Vagina (tissue), 2 donors: Measurements from ENCODE around the gene FADS3. TPM values are rescaled to one million over a fixed set of nuclear protein-coding genes. Genes with fewer than 3 reads are reported as not detected.

Experiments used
- DNase-seq, 2 donors: peaks; one replicate each; pipeline ENCODE4 v3.0.0-alpha.2; 2017; ENCODE audit errors: extremely low spot score in 2 of 2
- H3K27ac ChIP-seq: fragments of 200-600 bp; sonication (generic); one replicate; pipeline ENCODE4 v1.5.1; 2019
- H3K27me3 ChIP-seq: fragments of 200-600 bp; sonication (generic); one replicate; pipeline ENCODE4 v1.5.1; 2019
- H3K36me3 ChIP-seq, 2 donors: fragments of 200-600 bp; sonication (generic); one replicate each; pipeline ENCODE4 v1.5.1; 2017 to 2019
- H3K4me1 ChIP-seq: fragments of 200-600 bp; sonication (generic); one replicate; pipeline ENCODE4 v1.5.1; 2019
- H3K4me3 ChIP-seq, 2 donors: fragments of 200-600 bp; sonication (generic); 1 replicate in 1 of 2; 2 replicates in 1 of 2; pipeline ENCODE4 v1.5.1; 2016 to 2019
- H3K9me3 ChIP-seq: fragments of 200-600 bp; sonication (generic); one replicate; pipeline ENCODE4 v1.5.1; 2019
- POLR2A ChIP-seq, 2 donors: fragments of 450-650 bp; IDR thresholded peaks; one replicate each; pipeline ENCODE4 v1.6.1; 2017; ENCODE audit warnings: antibody characterized with exemption in 2 of 2, mild to moderate bottlenecking in 2 of 2, moderate library complexity in 2 of 2
- POLR2AphosphoS5 ChIP-seq, 2 donors: sonication (generic); formaldehyde crosslinking; IDR thresholded peaks; one replicate each; pipeline ENCODE4 v1.9.0; 2017; ENCODE audit warnings: antibody characterized with exemption in 2 of 2, mild to moderate bottlenecking in 2 of 2, low read depth in 1 of 2; ENCODE audit not compliant: insufficient read depth in 1 of 2
- intact Hi-C: fragments of 100-400 bp; cut with DNase I; formaldehyde crosslinking; loops from one replicate; pipeline ENCODE4 v1.15.1; 2023
- total RNA-seq: library from RNA; depleted of rRNA; stranded (reverse); fragments of >200 nt; gene quantifications from one replicate; pipeline ENCODE4 v1.2.3, GENCODE V29; 2016
- TF ChIP-seq, protein P1 (sequence below), 3 experiments: fragments of 450-650 bp in 2 of 3; fragments of 200-600 bp in 1 of 3; sonication (generic) in 1 of 3; IDR thresholded peaks; one replicate each; pipeline ENCODE4 v1.5.1; 2017 to 2019; ENCODE audit warnings: antibody characterized with exemption in 3 of 3, mild to moderate bottlenecking in 2 of 3, moderate library complexity in 2 of 3

FADS3 gene
- total RNA-seq, 1 donor from 2014 or later, result 41.5 TPM

DNA sequence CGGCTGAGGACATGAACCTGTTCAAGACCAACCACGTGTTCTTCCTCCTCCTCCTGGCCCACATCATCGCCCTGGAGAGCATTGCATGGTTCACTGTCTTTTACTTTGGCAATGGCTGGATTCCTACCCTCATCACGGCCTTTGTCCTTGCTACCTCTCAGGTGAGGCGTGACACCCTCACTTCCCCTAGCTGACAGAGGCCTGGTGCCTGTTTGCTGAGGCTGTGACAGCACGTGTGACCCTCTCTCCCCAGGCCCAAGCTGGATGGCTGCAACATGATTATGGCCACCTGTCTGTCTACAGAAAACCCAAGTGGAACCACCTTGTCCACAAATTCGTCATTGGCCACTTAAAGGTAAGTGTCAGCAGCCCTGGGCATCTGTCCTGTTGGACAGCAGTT lies 51.0 kb downstream of the FADS3 start:
- no peak for TF ChIP-seq POLR2A (IDR thresholded peaks at IDR 0.05)
- TF ChIP-seq, protein P1, sequence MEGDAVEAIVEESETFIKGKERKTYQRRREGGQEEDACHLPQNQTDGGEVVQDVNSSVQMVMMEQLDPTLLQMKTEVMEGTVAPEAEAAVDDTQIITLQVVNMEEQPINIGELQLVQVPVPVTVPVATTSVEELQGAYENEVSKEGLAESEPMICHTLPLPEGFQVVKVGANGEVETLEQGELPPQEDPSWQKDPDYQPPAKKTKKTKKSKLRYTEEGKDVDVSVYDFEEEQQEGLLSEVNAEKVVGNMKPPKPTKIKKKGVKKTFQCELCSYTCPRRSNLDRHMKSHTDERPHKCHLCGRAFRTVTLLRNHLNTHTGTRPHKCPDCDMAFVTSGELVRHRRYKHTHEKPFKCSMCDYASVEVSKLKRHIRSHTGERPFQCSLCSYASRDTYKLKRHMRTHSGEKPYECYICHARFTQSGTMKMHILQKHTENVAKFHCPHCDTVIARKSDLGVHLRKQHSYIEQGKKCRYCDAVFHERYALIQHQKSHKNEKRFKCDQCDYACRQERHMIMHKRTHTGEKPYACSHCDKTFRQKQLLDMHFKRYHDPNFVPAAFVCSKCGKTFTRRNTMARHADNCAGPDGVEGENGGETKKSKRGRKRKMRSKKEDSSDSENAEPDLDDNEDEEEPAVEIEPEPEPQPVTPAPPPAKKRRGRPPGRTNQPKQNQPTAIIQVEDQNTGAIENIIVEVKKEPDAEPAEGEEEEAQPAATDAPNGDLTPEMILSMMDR (IDR thresholded peaks at IDR 0.05), result no peak
- no peak for TF ChIP-seq POLR2AphosphoS5 (IDR thresholded peaks at IDR 0.05; ENCODE audit: insufficient read depth in 1 of 2, low read depth in 1 of 2)
- H3K4me3 ChIP-seq, result no peak overlapping the region
- intact Hi-C loops, result no loop called here
- no peak overlapping the region for H3K27ac ChIP-seq
- no peak for DNase-seq
- no peaks in the 10 kb centered on the region for H3K27me3 ChIP-seq
- peaks cover 0 to 18% of the 10 kb centered on the region in 2 donors for H3K36me3 ChIP-seq
- no peaks in the 10 kb centered on the region for H3K9me3 ChIP-seq
- H3K4me1 ChIP-seq, result peaks cover 13% of the 10 kb centered on the region

DNA sequence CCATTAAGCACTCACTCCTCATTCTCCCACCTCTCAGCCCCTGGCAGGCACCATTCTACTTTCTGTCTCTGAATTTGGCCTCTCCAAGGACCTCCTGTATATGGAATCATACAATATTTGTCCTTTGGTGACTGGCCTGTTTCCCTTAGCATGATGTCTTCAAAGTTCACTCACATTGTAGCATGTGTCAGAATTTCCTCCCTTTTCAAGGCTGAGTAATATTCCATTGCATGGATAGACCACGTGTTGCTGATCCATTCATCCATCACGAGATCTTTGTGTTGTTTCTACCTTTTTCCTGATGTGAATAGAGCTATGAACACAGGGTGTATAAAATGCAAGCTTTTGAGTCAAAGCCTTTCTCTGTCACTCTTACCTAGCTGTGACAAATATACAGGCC lies 51.6 kb downstream of the FADS3 start:
- H3K36me3 ChIP-seq, result peaks cover 0 to 18% of the 10 kb centered on the region in 2 donors
- peaks cover 19% of the 10 kb centered on the region for H3K4me1 ChIP-seq
- no peaks in the 10 kb centered on the region for H3K9me3 ChIP-seq
- intact Hi-C loops, result no loop called here
- DNase-seq, result no peak
- no peak overlapping the region for H3K27ac ChIP-seq
- H3K27me3 ChIP-seq, result no peaks in the 10 kb centered on the region
- TF ChIP-seq POLR2AphosphoS5 (IDR thresholded peaks at IDR 0.05; ENCODE audit: insufficient read depth in 1 of 2, low read depth in 1 of 2), result no peak
- TF ChIP-seq, protein P1 (IDR thresholded peaks at IDR 0.05), result no peak
- no peak for TF ChIP-seq POLR2A (IDR thresholded peaks at IDR 0.05)
- H3K4me3 ChIP-seq, result no peak overlapping the region

DNA sequence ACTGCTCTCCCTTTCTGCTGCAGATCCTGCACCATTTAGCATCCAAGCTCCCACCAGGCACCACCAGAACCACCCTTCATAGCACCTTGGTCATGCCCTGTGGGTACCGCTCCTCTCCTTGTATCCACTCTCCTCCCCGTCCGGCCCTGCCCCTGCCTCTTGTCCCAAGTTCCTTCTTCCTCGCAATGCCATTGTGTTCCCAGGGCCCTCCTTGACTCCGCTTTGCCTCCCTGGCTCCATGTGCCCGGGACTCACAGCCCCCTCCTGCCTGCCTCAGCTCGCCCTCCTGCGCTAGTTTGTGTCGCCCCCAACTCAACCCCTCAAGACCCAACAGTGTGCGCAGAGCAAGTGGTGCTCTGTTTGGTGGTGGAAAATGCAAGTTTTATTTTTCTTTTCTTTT lies 52.4 kb downstream of the FADS3 start:
- Histone ChIP-seq H3K4me3 (no peak overlapping the region), H3K36me3 (peaks cover 0 to 13% of the 10 kb centered on the region in 2 donors), H3K4me1 (peaks cover 27% of the 10 kb centered on the region), H3K27me3 (no peaks in the 10 kb centered on the region), H3K27ac (no peak overlapping the region), H3K9me3 (no peaks in the 10 kb centered on the region)
- intact Hi-C loops, result no loop called here
- no peak for TF ChIP-seq POLR2A (IDR thresholded peaks at IDR 0.05)
- TF ChIP-seq, protein P1 (IDR thresholded peaks at IDR 0.05), result no peak
- no peak for TF ChIP-seq POLR2AphosphoS5 (IDR thresholded peaks at IDR 0.05; ENCODE audit: insufficient read depth in 1 of 2, low read depth in 1 of 2)
- DNase-seq, result no peak

- TF ChIP-seq, protein P1 (IDR thresholded peaks at IDR 0.05), result no peak
- no peak for TF ChIP-seq POLR2A (IDR thresholded peaks at IDR 0.05)
- no peak for TF ChIP-seq POLR2AphosphoS5 (IDR thresholded peaks at IDR 0.05; ENCODE audit: insufficient read depth in 1 of 2, low read depth in 1 of 2)
- H3K27ac ChIP-seq, result no peak overlapping the region
These were observed 52.8 kb downstream of the FADS3 start for GRCh38 chr11:61838501-61838900.

GRCh38 chr11:61837411-61838005 lies 53.8 kb downstream of the FADS3 start:
- Histone ChIP-seq H3K27me3 (no peaks in the 10 kb centered on the region), H3K4me3 (no peak overlapping the region), H3K27ac (no peak overlapping the region), H3K36me3 (peaks cover 0 to 9% of the 10 kb centered on the region in 2 donors), H3K9me3 (no peaks in the 10 kb centered on the region), H3K4me1 (peaks cover 31% of the 10 kb centered on the region)
- no peak for TF ChIP-seq POLR2A (IDR thresholded peaks at IDR 0.05)
- TF ChIP-seq, protein P1 (IDR thresholded peaks at IDR 0.05), result no peak
- TF ChIP-seq POLR2AphosphoS5 (IDR thresholded peaks at IDR 0.05; ENCODE audit: insufficient read depth in 1 of 2, low read depth in 1 of 2), result no peak
- no peak for DNase-seq
- intact Hi-C loops, result no loop called here

More at GRCh38 chr11:61838501-61838900, 52.8 kb downstream of the FADS3 start:
- intact Hi-C loops, result no loop called here
- Histone ChIP-seq H3K4me3 (no peak overlapping the region), H3K36me3 (peaks cover 0 to 13% of the 10 kb centered on the region in 2 donors), H3K27me3 (no peaks in the 10 kb centered on the region), H3K9me3 (no peaks in the 10 kb centered on the region), H3K4me1 (peaks cover 31% of the 10 kb centered on the region)
- DNase-seq, result no peak
